ENCODE measurements around the gene MRPS34. TPM values are rescaled to one million over a fixed set of nuclear protein-coding genes. Genes with fewer than 3 reads are reported as not detected.

MRPS34 gene
- total RNA-seq, 1 donor from 2014 or later = 105 TPM

DNA sequence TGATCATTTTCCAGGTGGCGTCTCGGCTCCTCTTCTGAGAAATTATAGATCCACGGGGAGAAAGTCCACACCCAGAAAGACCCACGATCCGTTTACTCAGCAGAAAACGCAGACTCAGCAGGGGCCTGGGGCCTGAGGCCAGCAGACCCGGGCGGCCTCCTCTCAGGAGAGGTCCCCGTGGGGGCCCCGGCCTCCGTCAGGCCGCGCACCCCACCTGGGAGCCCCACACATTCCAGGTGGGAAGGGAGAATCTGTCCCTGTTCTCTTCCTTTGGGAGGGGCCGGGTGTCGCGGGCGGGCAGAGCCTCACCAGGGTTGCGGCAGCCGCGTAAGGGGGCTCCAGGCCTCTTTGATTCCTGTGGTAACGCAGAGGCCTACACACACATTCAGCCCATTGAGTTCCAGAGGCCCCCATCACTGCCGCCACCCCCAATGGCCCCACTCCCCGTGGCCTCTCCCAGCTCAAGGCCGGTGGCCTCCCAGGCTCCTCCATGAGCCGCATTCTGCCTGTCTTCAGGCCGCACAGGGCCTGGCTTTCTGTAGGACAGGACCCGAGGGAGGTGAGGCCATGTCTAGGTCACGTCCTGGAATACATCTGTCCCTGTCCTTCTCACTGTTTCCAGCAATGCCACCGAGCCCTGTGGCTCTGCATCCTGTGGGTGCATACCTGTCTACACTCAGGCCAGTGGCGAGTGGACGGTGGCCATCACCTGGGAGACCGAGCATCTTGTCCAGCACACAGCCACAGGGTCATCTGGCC, 22.2 kb upstream of the MRPS34 start:
- no peak for DNase-seq (ENCODE audit: extremely low read depth, low read depth, low spot score)

DNA sequence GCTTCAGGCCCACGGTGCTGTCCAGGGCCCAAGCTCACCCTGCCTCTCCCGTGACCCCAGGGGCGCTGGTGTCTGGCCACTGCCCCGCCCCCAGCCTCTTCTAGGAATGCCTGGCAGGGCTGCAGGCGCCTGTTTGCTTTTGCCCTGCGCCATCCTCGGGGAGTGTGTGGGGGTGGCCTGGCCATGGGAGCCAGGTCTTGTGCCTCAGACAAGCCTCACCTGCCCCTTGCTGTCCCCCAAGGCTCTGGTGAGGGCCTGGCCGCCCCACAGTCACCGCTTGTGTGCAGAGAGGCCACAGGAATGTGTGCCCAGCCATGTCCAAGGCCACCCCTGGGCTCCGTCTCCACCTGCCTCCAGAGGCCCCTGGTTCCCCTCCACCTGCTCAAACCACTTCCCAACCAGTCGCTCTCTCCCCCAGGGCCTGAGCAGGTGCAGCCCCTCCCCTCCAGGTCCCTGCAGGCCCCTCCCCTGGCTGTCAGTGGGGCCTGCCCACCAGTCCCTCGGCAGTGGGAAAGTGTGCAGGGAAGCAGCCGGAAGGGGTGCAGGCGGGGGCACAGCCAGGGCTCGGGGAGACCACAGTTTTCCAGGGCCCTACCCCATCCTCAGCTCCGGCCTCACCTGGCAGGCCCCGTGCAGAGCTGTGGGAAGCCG, 21.4 kb upstream of the MRPS34 start:
- no peak for DNase-seq (ENCODE audit: extremely low read depth, low read depth, low spot score)

DNA sequence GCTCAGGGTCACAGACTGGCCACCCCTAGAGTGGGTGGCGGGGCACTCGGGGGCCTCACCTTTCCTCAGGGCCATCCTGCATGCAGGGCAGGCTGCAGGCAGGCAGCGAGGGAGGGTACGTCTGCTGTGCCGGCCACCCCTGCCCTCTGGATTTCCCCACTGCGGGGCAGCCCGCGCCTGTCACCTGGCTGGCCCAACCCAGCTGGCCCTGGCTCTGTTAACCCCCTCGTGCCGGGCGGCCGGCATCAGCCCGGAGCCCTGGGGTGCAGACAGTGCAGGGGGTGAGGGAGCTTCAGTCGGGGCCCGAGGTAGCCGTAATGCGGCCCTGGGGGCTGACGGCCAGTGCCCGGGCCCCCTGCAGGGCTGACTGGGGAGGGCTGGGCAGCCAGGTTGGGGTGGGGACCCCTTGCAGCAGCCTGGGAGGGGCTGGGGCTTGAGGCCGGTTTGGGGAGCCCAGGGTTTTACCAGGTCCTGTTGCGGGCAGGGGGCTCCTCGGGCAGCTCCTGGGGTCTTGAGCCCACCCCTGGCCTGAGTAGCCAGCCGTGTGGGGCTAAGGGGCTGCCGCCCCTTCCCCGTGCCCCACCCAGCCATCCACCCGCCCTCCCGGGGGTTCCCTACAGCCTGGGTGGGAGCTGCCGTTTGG, 20.8 kb upstream of the MRPS34 start, which contains the start of gene IGFALS:
IGFALS (minus strand) TSS at position 128 of the 643 bp plus-strand sequence; CDS start at position 75, 53 bp downstream.
- no peak for DNase-seq (ENCODE audit: extremely low read depth, low read depth, low spot score)

DNA sequence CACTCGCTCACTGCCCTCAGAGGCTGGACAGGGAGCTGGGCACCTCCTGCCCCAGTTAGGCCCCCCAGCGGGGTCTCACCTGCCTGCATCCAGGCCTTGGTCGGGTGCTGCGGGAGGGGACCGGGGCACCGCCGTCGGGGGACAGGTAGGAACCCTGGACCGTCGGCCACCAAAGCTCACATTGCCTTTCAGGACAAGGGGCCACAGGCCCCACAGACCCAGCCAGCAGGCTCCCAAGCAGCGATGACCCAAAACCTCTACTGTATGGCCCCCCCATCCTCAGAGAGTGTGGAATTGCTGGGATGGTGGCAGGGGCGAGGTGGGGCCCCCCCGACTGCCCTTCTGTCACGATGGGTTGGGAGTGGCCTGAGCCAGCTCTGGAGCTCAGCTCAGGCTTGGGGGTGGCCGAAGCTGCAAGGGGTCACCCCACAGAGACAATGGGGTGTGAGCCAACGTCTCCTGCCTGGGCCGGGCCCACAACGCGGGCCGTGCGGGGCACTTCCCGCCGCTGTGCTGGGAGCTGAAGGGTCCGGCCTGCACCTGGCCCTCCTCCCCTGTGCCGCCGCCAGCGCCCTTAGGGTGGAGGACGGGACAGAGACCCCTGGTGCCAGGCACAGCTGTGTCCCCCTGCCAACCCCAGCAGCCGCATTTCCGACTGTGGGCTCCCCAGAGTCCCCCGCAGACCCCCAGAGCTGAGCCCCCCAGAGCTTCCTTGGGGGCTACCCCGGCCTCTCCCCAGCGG, 20.1 kb upstream of the MRPS34 start:
- DNase-seq (ENCODE audit: extremely low read depth, low read depth, low spot score) = no peak

DNA sequence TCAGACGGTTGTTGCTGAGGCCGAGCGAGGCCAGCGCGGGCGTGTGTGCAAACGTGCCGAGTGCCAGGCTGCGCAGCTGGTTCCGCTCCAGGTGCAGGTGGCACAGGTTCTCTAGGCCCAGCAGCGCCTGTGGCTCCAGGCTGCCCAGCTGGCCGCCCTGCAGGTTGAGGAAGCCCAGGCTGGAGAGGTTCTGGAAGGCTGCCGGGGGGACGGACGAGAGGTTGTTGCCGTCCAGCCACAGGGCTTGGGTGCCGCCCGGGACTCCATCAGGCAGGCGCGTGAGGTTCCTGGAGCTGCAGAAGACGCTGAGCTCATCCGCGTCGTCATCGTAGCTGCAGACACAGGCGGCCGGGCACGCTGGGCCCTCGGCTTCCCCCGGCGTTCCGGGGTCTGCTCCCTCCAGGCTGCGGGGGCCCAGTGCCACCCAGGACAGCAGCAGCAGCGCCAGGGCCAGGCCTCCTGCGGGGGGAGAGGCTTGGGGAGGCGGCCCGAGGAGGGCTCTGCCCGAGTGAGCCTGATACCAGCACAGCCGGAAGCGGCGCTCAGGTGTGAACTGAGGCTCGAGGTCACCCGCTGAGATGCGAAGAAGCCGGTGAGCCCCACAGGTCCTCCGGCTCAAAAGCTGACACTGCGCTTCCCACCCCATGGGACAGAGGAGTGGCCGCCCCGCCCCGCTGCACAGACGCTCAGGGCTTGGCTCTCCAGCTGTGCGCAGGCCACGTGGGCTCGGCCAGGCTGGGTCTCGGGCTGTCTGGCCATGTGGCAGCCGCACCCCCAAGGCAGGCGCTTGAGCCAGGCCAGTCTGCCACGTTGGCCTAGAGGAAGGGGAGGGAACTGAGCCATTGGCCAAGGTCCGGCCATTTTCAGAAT, 19.2 kb upstream of the MRPS34 start:
- DNase-seq (ENCODE audit: extremely low read depth, low read depth, low spot score) = no peak

DNA sequence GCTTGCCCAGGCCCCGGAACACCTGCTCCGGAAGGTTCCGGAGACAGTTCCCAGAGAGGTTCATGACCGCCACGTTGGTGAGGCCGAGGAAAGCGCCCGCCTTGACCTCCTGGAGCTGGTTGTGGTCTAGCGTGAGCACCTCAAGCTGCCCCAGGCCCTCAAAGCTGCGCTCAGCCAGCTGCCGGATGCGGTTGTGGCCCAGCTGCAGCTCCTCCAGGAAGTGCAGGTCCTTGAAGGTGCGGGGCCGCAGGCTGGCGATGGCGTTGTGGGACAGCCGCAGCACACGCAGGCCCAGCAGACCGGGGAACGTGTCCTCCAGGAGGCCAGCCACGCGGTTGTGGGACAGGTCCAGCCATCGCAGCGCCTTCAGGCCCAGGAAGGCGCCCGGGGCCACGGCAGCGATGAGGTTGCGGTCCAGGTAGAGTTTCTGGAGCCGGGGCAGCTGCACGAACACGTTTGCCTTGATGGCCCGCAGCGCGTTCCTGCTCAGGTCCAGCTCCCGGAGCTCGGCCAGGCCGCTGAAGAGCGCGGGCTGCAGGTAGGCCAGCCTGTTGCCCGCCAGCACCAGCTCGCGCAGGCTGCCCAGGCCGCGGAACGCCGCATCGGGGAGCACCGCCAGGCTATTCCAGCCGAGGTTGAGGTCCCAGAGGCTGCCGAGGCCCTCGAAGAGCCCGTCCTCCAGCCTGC, 18.5 kb upstream of the MRPS34 start:
- no peak for DNase-seq (ENCODE audit: extremely low read depth, low read depth, low spot score)

DNA sequence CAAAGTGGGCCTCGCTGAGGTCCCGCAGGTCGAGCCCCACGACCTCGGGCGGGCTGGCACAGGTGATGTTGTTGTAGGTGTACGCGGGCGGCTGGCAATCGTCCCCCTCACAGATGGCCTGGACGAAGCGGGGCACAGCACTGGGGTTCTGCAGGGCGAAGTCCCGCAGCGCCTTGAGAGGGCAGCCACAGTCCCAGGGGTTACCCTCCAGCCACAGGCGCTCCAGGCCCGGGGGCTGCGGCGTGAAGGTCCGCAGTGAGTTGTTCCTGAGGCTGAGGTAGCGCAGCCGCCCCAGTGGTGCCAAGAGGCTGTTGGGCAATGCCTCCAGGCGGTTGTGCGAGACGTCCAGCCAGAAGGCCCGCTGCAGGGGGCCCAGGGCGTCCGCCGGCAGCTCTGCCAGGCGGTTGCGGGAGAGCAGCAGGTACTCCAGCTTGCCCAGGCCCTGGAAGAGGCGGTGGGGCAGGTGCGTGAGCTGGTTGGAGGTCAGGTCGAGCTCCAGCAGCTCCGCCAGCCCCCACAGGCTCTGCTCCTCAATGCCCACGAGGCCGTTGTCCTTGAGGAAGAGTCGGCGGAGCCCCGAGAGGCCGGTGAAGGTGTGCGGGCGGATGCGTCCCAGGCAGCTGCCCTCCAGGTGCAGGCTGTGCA, 17.8 kb upstream of the MRPS34 start:
- no peak for DNase-seq (ENCODE audit: extremely low read depth, low read depth, low spot score)

DNA sequence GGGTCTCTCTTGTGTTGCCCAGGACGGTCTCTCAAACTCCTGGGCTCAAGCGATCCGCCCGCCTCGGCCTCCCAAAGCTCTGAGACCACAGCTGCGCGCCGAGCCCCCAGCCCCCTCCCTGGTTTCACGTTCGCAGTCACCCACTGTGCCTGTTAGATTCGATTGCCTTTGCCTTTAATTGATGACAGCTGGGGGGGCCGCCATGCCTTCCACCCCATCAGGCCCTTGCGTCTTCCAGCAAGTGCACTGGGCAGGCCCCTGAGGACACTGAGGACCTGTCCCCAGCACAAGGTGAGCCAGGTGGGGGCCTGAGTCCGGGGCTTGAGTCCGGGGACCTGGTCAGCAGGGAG, 17.3 kb upstream of the MRPS34 start:
- DNase-seq (ENCODE audit: extremely low read depth, low read depth, low spot score) = no peak

DNA sequence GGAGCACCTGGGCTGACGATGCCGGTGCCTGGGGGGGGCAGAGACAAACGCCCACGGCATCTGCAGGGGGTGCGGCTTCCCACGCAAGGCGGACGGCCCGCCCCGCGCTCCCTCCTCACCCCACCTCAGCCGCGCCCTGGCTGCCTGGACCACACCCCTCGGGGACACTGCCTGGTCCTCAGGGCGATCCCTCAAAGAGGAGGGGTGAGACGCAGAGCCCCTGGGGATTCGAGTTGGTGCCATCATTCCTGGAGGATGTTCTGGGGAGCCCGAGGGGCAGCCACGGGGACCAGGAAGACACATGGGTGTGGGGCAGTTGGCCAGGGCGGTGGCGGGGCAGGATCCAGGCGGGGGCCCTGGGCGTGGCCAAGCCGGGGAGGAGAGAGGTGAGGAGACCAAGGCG, 16.7 kb upstream of the MRPS34 start:
- DNase-seq (ENCODE audit: extremely low read depth, low read depth, low spot score) = no peak

DNA sequence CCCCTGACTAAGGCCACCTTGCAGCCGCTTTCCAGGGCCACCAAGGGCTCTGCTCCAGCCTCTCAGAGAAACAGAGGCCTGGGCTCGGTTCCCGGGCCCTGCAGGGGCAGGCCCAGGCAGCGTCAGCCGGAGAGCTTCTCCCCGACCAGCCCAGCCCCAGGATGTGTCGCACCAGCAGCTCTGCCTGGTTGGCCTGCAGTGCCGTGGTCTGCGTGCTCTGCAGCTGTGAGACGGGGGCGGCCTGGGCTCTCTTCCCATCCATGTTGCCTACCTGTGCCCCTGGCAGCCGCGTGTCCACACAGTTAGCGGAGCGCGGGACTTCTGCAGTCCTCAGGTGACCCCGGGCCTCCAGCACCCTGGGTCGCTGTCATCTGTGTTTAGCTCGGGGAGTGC, 15.8 kb upstream of the MRPS34 start:
- DNase-seq (ENCODE audit: extremely low read depth, low read depth, low spot score) = no peak

DNA sequence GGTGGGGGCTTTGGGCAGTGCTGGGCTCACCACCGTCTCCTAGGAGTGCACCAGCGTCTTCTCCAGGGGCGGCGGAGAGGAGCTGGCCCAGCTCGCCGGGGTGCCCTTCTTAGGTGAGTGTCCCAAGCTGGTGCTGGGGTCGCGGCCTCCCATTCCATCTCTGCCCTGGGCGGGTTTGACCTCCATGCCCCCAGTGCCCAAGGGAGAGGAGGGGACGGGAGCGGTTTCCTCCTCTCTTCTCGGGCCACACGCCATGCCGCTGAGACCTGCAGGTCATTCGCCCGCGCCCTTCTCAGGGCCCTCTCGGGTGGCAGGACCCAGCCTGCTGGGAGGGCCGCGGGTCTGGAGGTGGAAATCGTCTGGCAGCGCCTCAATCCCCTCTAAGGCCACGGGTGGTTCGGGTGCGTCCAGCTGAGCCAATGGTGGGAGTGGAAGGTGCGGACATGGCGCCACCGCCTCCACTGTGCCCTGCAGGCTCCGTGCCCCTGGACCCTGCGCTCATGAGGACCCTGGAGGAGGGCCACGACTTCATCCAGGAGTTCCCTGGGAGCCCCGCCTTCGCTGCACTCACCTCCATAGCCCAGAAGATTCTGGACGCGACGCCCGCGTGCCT, 15.3 kb upstream of the MRPS34 start:
- no peak for DNase-seq (ENCODE audit: extremely low read depth, low read depth, low spot score)

DNA sequence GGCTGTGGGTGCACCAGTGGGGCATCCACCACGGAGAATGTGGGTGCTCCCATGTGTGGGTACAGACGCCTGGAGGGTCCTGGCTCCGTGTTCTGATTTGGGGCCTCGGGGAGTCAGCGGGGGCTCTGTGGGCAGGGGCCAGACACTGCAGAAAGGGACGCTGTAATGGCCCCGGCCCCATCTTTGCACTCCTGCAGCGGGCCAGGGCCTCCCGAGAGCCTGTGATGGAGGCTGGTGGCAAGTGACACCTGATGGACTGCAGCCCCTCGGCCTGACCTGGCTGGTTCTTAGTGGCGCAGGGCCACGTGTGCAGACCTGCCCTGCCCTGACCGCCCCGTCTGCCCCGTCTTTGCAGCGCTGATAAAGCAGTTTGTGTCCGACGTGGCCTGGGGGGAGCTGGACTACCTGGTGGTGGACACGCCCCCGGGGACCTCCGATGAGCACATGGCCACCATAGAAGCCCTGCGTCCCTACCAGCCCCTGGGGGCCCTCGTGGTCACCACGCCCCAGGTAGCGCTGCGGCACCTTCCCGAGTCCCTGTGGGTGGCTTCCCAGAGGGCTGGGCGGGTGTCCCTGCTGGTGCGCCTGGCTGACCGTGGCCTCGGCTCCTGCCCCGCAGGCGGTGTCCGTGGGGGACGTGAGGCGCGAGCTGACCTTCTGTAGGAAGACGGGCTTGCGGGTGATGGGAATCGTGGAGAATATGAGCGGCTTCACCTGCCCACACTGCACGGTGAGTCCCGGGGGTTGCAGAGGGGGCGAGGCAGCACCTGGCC, 14.6 kb upstream of the MRPS34 start:
- no peak for DNase-seq (ENCODE audit: extremely low read depth, low read depth, low spot score)

DNA sequence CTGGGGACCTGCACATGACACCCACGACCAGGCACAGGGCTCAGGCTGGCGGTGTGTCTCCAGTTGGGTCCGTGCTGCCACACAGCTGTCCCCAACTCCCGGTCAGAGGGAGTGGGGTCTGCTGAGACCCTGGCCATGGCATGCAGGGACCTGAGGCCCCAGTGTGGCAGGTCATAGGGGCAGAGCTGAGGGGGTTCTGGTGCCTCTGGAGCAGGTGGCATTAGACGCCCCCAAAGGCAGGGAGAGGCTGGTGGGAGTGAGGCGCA, 14.1 kb upstream of the MRPS34 start:
- DNase-seq (ENCODE audit: extremely low read depth, low read depth, low spot score) = no peak

DNA sequence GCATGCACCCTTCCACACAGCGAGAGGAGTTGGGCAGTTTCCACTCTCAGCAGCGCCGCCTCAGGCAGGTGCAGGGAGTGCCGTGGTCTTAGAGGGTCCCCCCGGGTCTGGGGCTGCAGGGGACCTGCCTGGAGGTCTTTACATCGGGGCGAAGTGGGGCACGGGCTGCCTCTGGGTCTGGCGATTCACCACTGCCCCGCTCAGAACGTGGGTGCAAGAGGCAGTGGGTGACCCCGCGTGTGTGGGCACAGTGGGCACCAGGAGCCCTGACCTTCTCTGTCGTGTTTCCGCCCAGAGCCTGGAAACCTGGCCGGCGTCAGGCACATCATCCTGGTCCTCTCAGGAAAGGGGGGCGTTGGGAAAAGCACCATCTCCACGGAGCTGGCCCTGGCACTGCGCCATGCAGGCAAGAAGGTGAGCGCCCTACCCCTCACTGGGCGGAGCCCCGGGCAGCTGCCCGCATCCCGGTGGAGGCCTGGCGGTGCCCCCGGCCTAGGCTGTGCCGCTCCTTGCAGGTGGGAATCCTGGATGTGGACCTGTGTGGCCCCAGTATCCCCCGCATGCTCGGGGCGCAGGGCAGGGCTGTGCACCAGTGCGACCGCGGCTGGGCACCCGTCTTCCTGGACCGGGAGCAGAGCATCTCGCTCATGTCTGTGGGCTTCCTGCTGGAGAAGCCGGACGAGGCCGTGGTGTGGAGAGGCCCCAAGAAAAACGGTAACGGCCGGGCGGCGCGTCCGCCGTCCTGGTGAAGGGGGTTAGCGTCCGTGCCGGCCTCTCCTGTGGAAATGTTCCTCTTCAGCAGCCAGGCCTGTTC, 13.5 kb upstream of the MRPS34 start:
- no peak for DNase-seq (ENCODE audit: extremely low read depth, low read depth, low spot score)

DNA sequence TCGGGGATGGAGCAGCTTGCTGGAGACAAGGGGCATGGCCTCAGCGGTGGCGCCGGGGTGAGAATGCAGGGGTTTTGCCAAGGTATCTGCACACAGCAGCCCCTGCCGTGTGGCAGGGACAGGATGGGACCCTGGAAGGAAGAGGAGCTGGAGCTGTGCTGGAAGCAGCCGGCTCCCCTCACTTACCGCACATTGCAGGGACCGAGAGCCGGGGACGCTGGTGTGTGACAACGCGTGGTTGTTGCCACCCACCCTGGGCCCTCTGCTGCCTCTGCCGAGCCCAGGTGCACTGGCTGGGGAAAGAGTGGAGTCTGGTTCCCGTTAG, 12.9 kb upstream of the MRPS34 start:
- no peak for DNase-seq (ENCODE audit: extremely low read depth, low read depth, low spot score)

DNA sequence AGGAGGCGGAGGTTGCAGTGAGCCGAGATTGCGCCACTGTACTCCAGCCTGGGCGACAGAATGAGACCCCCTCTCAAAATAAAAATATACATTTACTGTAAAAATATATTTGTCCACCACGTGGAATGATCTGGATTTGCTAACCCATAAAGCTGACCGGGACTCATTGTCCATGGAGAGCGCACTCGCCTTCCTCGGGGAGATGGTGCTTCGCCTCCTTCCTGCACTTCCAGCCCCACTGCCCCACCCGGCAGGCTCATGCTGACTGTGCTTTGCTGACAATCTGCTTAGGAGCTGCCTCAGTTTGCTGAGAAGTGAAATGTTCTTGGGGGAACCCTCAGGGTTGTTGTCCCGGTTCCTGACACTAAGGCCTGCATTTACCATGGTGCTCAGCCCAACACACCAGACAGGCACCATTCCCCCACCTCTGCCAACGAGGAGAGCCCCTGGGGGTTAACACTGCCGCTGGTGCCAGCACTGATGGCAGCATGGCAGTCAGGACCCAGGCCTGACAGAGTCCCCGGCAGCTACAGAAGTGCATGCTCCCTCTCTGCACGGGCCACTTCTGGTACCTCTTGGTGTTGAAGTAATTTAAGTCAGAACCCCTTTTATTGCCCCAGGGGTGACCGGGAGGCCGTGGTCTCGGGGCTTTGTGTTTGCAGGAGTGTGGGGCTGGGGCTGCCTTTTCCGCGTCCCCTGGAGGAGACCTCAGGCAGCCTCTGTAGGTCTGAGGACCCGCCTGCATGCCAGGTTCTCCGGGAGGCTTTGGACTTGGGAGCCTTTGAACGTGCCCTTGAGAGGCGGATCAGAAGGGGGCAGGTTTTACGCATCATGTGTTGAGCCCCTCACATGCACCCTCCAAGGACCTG, 12.3 kb upstream of the MRPS34 start:
- no peak for DNase-seq (ENCODE audit: extremely low read depth, low read depth, low spot score)

All from glomerular endothelial cell (primary cell).